Sciatic nerve (tissue), 2 donors: ENCODE results near the gene KIAA0586. TPM values are rescaled to one million over a fixed set of nuclear protein-coding genes. Genes with fewer than 3 reads are reported as not detected.
A peak's percentile ranks its signal among the peaks of the same experiment; 100 is the strongest.

Source experiments
- ATAC-seq: fragments of 200-7000 bp; cut with Tn5 transposase; one replicate; pipeline ENCODE4 v1.9.1; 2020; ENCODE audit warnings: mild to moderate bottlenecking, moderate library complexity
- DNase-seq: peaks from one replicate; pipeline ENCODE4 v3.0.0-alpha.2; 2020; ENCODE audit warnings: low spot score
- intact Hi-C: fragments of 100-400 bp; cut with DNase I; formaldehyde crosslinking; loops from one replicate; pipeline ENCODE4 v1.14.2; 2022
- total RNA-seq: library from RNA; stranded (reverse); fragmentation: NEBNext Ultra II Directional; extraction: Animal tissue kit (Norgen Biotek cat#: 25700); gene quantifications from one replicate; pipeline ENCODE4 v1.2.1, GENCODE V29; 2021
- donor health status: DM: no; HTN: no; CAD: no.
- donor health status: DM: no; HTN: no; CAD: no.

The KIAA0586 gene
- total RNA-seq, 1 donor from 2014 or later, result 19.3 TPM

DNA sequence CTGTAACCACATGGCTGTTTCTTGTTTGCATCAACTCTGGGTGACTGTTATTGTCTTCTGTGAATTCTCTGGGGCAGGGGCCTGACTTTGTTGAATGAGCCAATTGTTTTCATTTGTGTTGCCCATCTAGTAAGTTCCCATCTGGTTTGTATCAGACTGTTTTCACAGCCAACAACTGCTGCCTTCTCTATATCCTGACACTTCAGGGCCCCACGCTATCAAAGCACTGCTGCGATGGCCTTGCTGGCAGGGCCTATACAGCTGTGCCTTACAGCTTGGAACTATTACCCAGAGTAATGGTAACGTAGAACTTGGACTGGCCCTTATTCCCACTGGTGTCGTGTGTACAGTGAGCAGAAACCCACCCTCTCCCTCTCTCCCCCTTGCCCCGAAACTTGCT lies 105.9 kb downstream of the KIAA0586 start:
- ATAC-seq (peak; percentile 68), DNase-seq (no peak)
- intact Hi-C loops, result no loop called here

DNA sequence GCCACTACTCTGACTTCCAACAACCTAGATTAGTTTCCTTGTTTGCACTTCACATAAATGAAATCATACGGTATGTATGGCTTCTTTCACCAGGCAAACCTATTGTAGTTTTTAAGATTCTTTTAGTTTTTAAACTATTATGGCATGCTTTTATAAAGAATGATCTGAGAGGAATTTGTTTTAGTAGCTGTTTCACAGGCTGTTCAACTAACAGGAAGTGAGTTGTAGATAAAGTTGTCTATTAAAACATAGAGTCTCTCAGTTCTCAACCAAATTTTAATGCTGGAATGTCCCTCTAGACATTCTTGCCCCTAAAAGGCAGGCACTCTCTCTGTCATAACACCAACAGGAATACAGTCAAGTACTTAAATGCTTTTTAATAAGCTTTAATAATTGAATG lies 107.5 kb downstream of the KIAA0586 start:
- no peak for DNase-seq
- ATAC-seq, result no peak
- intact Hi-C loops, result no loop called here

- no peak for ATAC-seq
- DNase-seq, result no peak
- intact Hi-C loops, result no loop called here
These were observed 109.5 kb downstream of the KIAA0586 start for GRCh38 chr14:58537004-58537403.

- intact Hi-C loops, result no loop called here
These were observed 113.5 kb downstream of the KIAA0586 start for GRCh38 chr14:58540749-58541632.

GRCh38 chr14:58541633-58542022 lies 114.1 kb downstream of the KIAA0586 start:
- no peak for DNase-seq
- intact Hi-C loops, result no loop called here
- ATAC-seq, result no peak

More at GRCh38 chr14:58540749-58541632, 113.5 kb downstream of the KIAA0586 start:
- ATAC-seq (no peak), DNase-seq (no peak)

DNA sequence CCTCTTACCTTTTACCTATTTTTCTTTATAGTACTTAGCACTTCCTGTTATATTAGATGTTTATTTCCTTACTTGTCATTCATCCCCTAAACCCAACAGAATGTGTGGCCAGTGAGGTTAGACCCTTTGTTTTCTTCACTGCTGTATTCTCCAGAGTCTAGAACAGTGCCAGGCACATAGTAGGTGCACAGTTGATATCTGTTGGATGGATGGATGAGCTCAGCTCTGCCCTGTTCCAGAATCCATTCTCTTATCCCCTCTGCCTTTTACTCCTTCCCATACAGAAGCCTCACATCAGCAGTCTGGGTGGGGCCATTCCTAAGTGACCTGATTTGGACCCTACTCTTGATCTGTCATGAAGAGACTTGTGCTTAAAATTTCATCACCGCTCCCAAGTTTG lies 115.7 kb downstream of the KIAA0586 start:
- no peak for ATAC-seq
- DNase-seq, result no peak
- intact Hi-C loops, result no loop called here

DNA sequence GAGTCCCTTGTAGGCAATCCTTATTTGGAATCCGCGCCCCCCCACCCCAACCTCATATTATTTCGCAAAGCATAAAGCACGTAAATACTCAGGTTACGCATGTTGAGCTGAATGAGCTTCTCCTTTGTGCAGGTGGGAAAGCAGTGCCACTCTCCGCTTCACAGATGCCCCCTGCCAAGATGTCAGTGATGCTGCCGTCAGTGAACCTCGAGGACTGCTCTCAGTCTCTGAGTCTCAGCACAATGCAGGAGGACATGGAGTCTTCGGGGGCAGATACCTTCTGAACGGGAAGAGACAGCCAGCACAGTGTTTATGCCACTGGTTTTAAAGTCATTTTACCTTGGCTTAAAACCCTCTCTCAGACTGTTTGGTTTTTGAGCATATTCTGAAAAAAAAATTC lies 120.1 kb downstream of the KIAA0586 start:
- DNase-seq, result no peak
- ATAC-seq, result no peak
- intact Hi-C loops, result no loop called here

DNA sequence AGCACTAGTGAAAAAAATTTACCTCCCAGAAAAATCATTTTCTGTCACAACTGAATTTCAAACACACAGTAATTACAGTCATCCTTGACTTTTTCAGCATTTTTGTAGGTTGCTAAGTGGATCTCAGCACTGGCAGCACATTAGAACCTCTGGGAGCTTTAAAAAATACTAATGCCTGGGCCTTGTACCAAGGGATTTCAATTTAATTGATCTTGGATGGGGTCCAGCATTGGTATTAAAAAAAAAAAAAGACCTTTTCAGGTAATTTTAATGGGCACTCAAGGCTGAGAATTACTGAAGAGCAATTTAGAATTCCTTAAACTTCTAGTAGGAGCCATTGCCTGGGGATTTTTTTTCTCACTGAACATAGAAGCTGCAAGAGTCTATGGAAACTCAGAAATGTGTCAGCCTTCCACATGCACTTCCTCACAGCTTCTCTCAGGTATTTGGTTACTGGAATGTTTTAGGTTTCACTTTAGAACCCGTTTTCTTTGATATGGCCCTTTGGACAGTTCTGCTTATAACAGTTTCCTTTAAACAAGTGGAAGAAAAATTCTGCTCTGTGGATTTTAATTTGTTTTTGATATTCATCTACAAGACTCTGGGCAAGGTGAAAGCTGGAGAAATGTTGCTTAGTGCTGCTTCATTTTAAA lies 121.7 kb downstream of the KIAA0586 start:
- intact Hi-C loops, result no loop called here
- DNase-seq (no peak), ATAC-seq (no peak)

GRCh38 chr14:58553959-58554358 lies 126.4 kb downstream of the KIAA0586 start:
- DNase-seq (no peak), ATAC-seq (no peak)
- intact Hi-C loops, result no loop called here

DNA sequence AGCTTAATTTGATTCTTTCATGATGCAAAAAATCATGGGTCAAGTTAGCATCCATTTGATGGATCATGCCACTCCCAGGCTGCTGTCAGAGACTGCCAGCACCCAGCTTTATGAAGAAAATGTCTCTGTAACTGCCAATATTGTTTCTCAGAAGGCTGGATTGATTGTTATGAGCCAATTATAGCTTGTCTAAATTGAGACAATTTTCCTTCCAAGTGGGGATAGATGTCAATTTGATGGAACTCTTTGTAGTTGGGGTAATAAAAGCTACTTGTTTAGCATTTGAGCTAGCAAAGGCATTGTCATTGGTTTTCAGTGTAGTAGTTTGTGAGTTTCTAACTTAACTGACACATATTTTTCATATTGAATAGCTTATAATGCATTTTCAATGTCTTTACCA lies 128.1 kb downstream of the KIAA0586 start:
- DNase-seq, result no peak
- intact Hi-C loops, result no loop called here
- ATAC-seq, result no peak

DNA sequence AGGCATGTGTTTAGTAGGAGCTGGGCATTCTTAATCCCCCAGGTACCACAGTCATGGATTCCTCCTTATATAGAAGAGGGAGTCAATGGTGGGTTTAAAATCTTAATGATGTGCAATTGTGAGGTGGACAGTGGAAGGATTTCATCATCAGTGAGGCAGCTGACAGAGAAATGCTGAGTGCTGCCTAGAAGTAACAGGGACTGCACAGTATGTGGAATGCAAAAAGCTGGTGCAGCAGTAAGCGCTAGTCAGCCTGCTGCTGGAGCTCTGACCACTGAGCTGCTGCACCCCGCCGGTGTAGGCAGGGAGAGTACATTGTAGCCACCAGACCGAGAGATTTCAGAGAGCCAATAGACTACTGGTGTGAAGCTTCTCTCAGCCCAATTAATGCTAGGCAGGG lies 129.7 kb downstream of the KIAA0586 start:
- no peak for ATAC-seq
- intact Hi-C loops, result no loop called here

DNA sequence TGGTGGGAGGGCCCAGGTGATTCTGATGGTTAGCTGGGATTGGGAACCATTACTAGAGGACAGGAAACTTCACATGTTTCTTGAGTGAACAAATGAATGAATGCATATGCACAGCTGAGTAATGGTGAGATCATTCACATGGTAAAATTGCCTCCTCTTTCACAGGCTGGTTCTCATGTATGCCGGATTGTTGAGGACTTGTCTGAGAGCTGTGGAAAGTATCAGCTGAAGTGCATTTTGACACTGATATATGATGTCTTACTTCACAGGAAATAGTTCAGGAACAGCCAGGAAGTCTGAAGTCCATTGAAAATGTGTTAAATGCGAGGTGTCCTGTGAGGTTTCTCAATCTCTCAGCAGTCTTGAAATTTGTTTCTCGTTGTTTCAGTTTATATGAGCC lies 132.7 kb downstream of the KIAA0586 start:
- intact Hi-C loops, result no loop called here
- ATAC-seq (no peak), DNase-seq (no peak)

More for the DNA sequence above, 129.7 kb downstream of the KIAA0586 start:
- no peak for DNase-seq

GRCh38 chr14:58562141-58562540 lies 134.6 kb downstream of the KIAA0586 start:
- no peak for ATAC-seq
- intact Hi-C loops, result no loop called here
- no peak for DNase-seq

GRCh38 chr14:58563978-58564377 lies 136.5 kb downstream of the KIAA0586 start:
- intact Hi-C loops, result no loop called here
- DNase-seq, result no peak
- ATAC-seq, result no peak

- DNase-seq, result no peak
- intact Hi-C loops, result no loop called here
- no peak for ATAC-seq
These were observed 138.3 kb downstream of the KIAA0586 start for GRCh38 chr14:58565832-58566231.

DNA sequence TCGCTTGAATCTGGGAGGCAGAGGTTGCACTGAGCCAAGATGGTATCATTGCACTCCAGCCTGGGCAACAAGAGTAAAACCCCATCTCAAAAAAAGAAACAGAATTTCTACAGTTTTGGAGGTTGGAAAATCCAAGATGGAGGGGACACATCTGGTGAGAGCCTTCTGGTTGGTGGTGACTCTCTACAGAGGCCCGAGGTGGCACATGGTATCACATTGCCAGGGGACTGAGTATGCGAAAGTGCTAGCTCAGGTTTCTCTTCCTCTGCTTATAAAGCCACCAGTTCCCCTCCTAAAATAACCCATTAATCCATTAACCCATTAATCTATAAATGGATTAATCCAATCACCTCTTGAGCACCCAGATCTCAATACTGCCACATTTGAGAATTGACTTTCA lies 139.5 kb downstream of the KIAA0586 start:
- intact Hi-C loops, result no loop called here
- DNase-seq (no peak), ATAC-seq (no peak)

DNA sequence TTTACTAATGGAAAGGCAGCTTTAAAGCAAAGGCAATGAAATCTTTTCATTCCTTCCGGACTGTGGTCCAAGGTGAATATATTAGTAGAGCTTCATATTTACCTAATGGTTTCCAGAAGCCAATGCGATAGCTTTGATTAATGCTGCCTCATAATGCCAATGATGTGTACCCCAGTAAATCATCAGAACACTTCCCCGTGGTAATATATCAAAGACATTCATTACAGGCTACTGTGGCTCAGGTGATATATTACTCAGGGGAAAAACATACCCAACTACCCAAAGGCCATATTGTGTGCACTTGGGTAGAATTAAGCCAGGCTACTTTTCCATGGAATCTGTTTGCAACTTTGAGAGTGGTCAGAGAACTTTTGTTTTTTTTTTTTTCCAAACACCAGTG lies 140.8 kb downstream of the KIAA0586 start:
- DNase-seq, result no peak
- intact Hi-C loops, result no loop called here
- ATAC-seq, result no peak

- DNase-seq (no peak), ATAC-seq (no peak)
- intact Hi-C loops, result no loop called here
These were observed 143.7 kb downstream of the KIAA0586 start for GRCh38 chr14:58571256-58571655.

DNA sequence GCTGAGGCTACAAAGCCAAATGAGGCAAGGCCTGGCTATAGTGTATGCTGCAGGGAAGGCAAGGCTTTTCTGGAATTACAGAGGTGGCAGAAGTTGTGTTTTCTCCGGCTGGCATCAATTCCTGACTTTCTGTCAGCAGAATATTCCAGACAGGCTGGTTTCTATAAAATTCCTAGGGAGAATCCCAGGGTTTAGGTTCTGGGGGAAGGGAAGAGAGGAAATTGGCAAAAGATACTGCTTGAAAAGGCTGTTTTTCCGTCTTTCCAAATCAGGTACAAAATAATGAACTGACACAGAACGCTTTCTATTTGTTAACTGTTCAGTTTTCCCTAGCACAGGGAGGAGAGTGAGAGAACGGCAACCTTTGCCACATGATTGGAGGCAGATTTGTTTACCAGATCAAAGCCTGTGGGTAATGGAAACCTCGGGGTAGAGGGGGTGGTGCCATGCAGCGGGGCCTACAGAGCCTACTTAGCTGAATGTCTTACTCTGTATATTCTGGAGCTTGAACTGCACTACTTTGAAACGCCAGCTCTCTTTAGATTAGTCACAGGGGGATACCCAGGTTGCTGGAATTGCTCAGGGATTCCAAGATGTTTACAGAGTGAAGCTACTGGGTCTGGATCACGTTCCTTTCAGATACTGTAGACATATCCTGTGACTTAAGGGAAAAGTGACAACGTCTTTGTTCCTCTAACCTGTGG lies 144.4 kb downstream of the KIAA0586 start:
- ATAC-seq, result no peak
- intact Hi-C loops, result no loop called here
- DNase-seq, result no peak

- intact Hi-C loops, result no loop called here
- no peak for ATAC-seq
- DNase-seq, result no peak
These were observed 144.9 kb downstream of the KIAA0586 start for GRCh38 chr14:58572473-58572853.
